ENCODE results near the gene STYXL1. TPM values are rescaled to one million over a fixed set of nuclear protein-coding genes. Genes with fewer than 3 reads are reported as not detected.

STYXL1 gene
- polyA plus RNA-seq, 3 donors: 64.6 to 79.8 (median 67.2) TPM

- no CpG with 5 or more reads among the region's 6 CpGs for WGBS (ENCODE audit: insufficient coverage)
- DNase-seq: no peak
- Histone ChIP-seq H3K4me3 (replicated peaks in 1 of 3; ENCODE audit: low read depth in 2 of 3, low read length in 3 of 3) (no peak overlapping the region), H4K20me1 (ENCODE audit: insufficient read depth, low read length) (no peaks in the 10 kb centered on the region), H3K4me1 (ENCODE audit: control insufficient read depth in 1 of 2, insufficient read depth in 2 of 2, low read length in 2 of 2) (no peaks in the 10 kb centered on the region), H3K27me3 (ENCODE audit: control insufficient read depth in 2 of 2, insufficient read depth in 2 of 2, low read length in 2 of 2) (no peaks in the 10 kb centered on the region), H3K4me2 (replicated peaks; ENCODE audit: extremely low read depth, low read length, poor library complexity, severe bottlenecking) (no peak overlapping the region), H2AFZ (ENCODE audit: insufficient read depth, low read depth, low read length, poor library complexity, severe bottlenecking) (no peak overlapping the region), H3K36me3 (replicated peaks in 1 of 2; ENCODE audit: control insufficient read depth in 1 of 2, insufficient read depth in 2 of 2, low read length in 2 of 2) (no peaks in the 10 kb centered on the region), H3K9me3 (replicated peaks in 1 of 2; ENCODE audit: control insufficient read depth in 1 of 2, insufficient read depth in 1 of 2, low read length in 2 of 2) (peaks cover 0 to 22% of the 10 kb centered on the region in 2 donors), H3K9ac (ENCODE audit: insufficient read depth, low read length, poor library complexity, severe bottlenecking) (no peak overlapping the region), H3K79me2 (ENCODE audit: insufficient read depth, low read length) (no peaks in the 10 kb centered on the region), H3K27ac (ENCODE audit: low read depth in 1 of 2, low read length in 2 of 2) (no peak overlapping the region)
- Mint-ChIP-seq H3K4me3 (no peak overlapping the region), H3K27ac (no peak overlapping the region), H3K27me3 (ENCODE audit: low read depth in 3 of 3) (peaks cover 3 to 7% (median 5%) of the 10 kb centered on the region in 3 donors), H3K9me3 (peaks cover 2 to 13% (median 7%) of the 10 kb centered on the region in 7 donors), H3K36me3 (no peaks in the 10 kb centered on the region), H3K4me1 (peaks cover 1% of the 10 kb centered on the region)
- TF ChIP-seq CTCF (IDR thresholded peaks at IDR 0.05): no peak
- intact Hi-C loops (cut with micrococcal nuclease): no loop called here
These were observed 29.2 kb upstream of the STYXL1 start for GRCh38 chr7:76076995-76077394.

DNA sequence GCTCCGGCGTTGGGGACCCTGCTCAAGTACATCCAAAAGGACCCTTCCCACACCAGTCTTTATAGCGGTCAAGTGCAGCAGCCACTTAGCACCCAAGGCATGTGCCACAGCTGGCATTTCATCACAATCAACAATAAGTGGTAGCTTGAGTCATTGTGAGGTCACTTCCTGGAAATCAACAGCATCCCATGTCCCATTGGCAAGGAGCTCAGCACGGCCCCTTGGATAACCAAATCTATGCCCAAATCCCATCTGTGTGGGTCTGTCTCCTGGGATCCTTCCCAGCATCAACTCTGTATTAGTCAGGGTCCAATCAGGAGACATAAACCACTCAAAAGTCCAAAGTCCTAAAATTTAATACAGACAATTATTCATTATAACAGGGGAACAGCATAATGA lies 27.2 kb upstream of the STYXL1 start:
- H3K36me3 Mint-ChIP-seq: no peaks in the 10 kb centered on the region
- no peak for TF ChIP-seq CTCF (IDR thresholded peaks at IDR 0.05)
- no peaks in the 10 kb centered on the region for H3K36me3 ChIP-seq (replicated peaks in 1 of 2; ENCODE audit: control insufficient read depth in 1 of 2, insufficient read depth in 2 of 2, low read length in 2 of 2)
- H3K4me1 ChIP-seq (ENCODE audit: control insufficient read depth in 1 of 2, insufficient read depth in 2 of 2, low read length in 2 of 2): no peaks in the 10 kb centered on the region
- peaks cover 0 to 2% (median 1%) of the 10 kb centered on the region in 3 donors for H3K27me3 Mint-ChIP-seq (ENCODE audit: low read depth in 3 of 3)
- no peaks in the 10 kb centered on the region for H3K27me3 ChIP-seq (ENCODE audit: control insufficient read depth in 2 of 2, insufficient read depth in 2 of 2, low read length in 2 of 2)
- H3K4me2 ChIP-seq (replicated peaks; ENCODE audit: extremely low read depth, low read length, poor library complexity, severe bottlenecking): no peak overlapping the region
- intact Hi-C loops (cut with micrococcal nuclease): no loop called here
- 97% methylated on average over 4 of the region's 4 CpGs for WGBS (ENCODE audit: insufficient coverage)
- no peak overlapping the region for H3K4me3 ChIP-seq (replicated peaks in 1 of 3; ENCODE audit: low read depth in 2 of 3, low read length in 3 of 3)
- no peak overlapping the region for H2AFZ ChIP-seq (ENCODE audit: insufficient read depth, low read depth, low read length, poor library complexity, severe bottlenecking)
- H3K79me2 ChIP-seq (ENCODE audit: insufficient read depth, low read length): no peaks in the 10 kb centered on the region
- no peak overlapping the region for H3K4me3 Mint-ChIP-seq
- no peaks in the 10 kb centered on the region for H4K20me1 ChIP-seq (ENCODE audit: insufficient read depth, low read length)
- peaks cover 2 to 13% (median 7%) of the 10 kb centered on the region in 7 donors for H3K9me3 Mint-ChIP-seq
- no peak overlapping the region for H3K27ac ChIP-seq (ENCODE audit: low read depth in 1 of 2, low read length in 2 of 2)
- peaks cover 4% of the 10 kb centered on the region for H3K4me1 Mint-ChIP-seq
- no peak for DNase-seq
- peaks cover 0 to 22% of the 10 kb centered on the region in 2 donors for H3K9me3 ChIP-seq (replicated peaks in 1 of 2; ENCODE audit: control insufficient read depth in 1 of 2, insufficient read depth in 1 of 2, low read length in 2 of 2)
- H3K9ac ChIP-seq (ENCODE audit: insufficient read depth, low read length, poor library complexity, severe bottlenecking): no peak overlapping the region
- no peak overlapping the region for H3K27ac Mint-ChIP-seq
